HG03175 (cell line): Measurements from ENCODE around the gene ANTXRL.
"Not testable (repeated sequence)": the region's sequence is repeated elsewhere in the genome, so short reads cannot be mapped to it uniquely, and the experiment has no call there.

Source experiments
- ATAC-seq: cut with Tn5 transposase; IDR thresholded peaks from one replicate; pipeline ENCODE4 v1.9.1; 2021; ENCODE audit warnings: mild to moderate bottlenecking, moderate library complexity; ENCODE audit not compliant: unreplicated experiment

Gene ANTXRL

GRCh38 chr10:46293832-46294640 is 7.2 kb downstream of the ANTXRL start:
- ATAC-seq: no peak

GRCh38 chr10:46294641-46295220 is 7.9 kb downstream of the ANTXRL start:
- no peak for ATAC-seq

GRCh38 chr10:46295350-46296010 is 8.7 kb downstream of the ANTXRL start:
- not testable (repeated sequence) for ATAC-seq

GRCh38 chr10:46296086-46296485 is 9.3 kb downstream of the ANTXRL start:
- ATAC-seq: not testable (repeated sequence)

- no peak for ATAC-seq
Observed at GRCh38 chr10:46296641-46297141, 9.9 kb downstream of the ANTXRL start.

GRCh38 chr10:46297406-46298204 is 10.8 kb downstream of the ANTXRL start:
- ATAC-seq: no peak

- ATAC-seq: no peak
Observed at GRCh38 chr10:46298477-46299285, 11.9 kb downstream of the ANTXRL start.

- no peak for ATAC-seq
Observed at GRCh38 chr10:46299286-46299535, 12.4 kb downstream of the ANTXRL start.

DNA sequence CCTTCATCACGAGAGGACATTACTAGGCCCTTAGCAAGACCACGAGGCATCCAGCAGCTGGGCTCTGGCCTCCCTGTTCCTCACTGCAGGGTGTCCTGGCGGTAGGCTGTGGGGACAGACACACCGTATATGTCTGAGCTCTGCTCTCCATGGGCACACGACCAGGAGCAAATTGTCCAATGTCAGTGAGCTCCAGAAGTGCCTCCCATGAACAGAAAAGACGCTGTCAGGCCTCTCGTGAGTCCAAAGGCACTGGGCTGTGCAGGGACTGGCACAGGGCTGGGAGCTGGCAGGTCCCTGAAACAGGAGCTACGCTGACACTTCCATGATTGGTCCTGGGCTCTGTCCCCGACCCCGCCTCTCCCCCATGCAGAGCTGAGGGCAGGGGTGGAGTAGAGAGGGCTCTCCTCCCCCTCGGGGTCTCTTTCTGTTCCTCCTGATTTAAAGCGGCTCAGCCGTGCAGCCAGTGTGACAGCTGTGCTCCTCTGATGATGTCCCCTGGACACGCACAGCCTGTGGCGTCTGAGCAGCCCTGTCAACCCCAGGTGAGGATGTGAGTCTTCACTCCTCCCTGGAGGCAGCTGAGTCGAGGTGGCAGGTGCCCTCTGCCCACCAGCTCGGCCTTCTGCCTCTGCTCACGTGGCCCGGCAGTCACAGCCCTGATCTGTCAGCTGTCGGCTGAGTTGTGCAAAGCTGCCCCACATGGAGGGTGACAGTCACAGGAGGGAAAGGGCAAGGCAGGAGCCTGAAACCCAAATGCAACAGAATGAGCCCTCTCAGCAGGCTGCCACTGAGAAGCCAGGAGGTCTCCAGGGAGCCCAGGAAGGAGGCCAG is 13.0 kb downstream of the ANTXRL start:
- no peak for ATAC-seq

GRCh38 chr10:46300370-46300711 is 13.5 kb downstream of the ANTXRL start:
- ATAC-seq: not testable (repeated sequence)

- ATAC-seq: no peak
Observed at GRCh38 chr10:46301056-46301645, 14.4 kb downstream of the ANTXRL start.

GRCh38 chr10:46301721-46302479 is 15.1 kb downstream of the ANTXRL start:
- ATAC-seq: no peak

DNA sequence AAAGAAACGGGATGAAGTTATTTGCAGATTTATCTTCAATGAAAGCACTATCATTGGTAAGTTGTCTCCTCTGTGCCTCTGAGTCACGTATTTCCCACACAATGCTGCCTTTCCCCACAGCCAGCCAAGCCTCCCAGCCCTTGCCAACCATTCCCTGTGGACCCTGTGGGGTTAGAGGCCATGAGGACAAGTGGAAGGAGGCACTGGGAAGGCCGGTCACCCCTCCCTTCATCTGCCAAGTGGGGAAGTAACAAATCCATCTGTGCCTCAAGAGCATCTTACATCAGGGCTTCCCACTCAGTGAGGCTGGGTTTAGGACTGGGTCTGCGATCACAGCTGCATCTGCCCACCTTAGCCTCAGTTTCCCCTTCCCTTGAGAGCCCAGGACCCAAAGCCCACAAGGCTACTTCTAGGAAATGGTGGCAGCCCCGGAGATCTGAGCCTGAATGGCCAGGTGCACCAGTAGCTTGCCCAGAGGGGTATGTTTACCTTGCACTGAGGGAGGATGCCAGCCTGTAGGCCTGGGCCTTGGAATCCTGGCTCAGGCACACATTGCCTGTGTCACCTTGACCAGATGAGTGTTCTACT is 16.1 kb downstream of the ANTXRL start:
- ATAC-seq: not testable (repeated sequence)

DNA sequence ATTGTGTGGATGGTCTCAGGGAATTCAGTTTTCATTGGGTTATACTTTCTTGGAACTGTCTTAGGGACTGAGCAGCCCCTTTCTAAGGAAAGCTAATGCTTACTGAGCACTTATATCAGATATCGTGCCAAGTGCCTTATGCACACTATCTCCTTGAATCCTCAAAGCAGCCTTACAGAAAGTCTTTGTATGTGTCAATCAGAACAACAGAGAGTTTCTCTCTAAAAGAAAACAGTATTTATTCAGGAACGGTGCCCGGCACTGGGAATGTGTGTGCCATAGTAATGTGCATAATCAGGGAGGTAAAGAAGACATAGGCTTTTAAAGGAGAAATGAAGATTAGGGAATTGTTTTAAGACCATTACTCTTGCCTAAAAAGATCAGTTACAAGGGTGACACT is 17.3 kb downstream of the ANTXRL start:
- ATAC-seq: no peak

- ATAC-seq: not testable (repeated sequence)
Observed at GRCh38 chr10:46304671-46305070, 17.9 kb downstream of the ANTXRL start.

DNA sequence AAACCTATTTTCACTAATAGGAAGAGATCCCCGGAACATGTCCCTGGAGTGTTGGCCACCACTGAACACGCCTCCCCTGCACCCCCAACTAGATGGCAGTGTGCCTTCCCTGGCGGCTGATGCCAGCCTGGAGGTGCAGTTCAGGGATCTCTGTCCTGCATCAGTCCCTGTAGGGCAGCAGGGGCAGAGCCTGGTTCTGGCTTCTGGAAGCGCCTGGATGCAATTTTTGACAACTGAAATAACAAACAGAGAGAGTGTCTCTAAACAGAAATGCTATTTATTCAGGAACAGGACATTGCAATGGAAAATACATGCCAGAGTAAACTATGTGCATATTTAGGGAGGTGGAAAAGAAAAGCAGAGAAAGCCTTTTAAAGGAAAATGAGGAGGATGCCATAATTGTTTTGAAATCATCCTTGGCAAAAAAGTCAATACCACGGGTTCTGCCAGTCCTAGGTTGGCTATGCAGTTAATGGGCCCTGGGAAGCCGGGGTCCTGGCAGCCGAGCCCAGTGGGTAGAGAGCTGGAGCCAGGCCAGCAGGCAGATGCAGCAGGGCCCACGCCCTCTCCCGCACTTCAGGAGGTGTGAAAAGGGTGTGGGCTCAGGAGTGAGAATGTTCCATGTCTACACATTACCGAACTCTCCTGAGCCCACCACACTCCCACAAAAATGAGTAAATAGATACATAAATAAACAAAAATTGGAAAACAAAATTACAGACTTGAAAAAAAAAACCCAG is 18.5 kb downstream of the ANTXRL start:
- no peak for ATAC-seq

- ATAC-seq: no peak
Observed at GRCh38 chr10:46305986-46306385, 19.2 kb downstream of the ANTXRL start.
